GM21526 (cell line): ENCODE data around the gene SLC38A6.
A peak's percentile ranks its signal among the peaks of the same experiment; 100 is the strongest.

Experiments
- ATAC-seq: cut with Tn5 transposase; IDR thresholded peaks from one replicate; pipeline ENCODE4 v1.9.1; 2021; ENCODE audit warnings: moderate library complexity; ENCODE audit not compliant: unreplicated experiment, low FRiP score

Gene SLC38A6

DNA sequence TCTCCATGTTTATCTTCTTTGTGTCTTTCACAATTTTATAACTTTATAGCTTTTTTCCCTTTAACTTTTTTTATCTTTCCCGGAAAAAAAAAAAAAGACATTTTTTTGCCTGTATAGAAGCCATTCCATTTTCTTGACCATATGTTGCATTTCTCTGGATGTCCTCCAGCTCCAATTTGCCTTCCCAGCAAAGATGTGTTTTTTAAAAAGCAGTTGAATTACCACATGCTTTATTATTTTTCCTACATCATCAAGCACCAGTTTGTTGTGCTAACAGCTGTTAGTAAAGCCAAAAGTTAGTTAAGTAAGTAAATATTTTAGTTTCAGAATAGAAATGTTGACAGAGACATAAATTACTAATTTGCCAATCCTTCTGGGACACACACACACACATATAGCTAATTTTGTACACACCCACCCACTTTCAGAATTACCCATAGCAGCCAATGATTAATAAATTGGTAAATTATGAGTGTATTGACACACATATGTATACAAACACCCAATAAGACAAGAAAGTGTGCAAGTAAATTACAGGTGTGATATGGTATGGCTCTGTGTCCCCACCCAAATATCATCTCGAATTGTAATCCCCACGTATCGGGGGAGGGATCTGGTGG, 118.3 kb downstream of the SLC38A6 start:
- ATAC-seq: no peak

DNA sequence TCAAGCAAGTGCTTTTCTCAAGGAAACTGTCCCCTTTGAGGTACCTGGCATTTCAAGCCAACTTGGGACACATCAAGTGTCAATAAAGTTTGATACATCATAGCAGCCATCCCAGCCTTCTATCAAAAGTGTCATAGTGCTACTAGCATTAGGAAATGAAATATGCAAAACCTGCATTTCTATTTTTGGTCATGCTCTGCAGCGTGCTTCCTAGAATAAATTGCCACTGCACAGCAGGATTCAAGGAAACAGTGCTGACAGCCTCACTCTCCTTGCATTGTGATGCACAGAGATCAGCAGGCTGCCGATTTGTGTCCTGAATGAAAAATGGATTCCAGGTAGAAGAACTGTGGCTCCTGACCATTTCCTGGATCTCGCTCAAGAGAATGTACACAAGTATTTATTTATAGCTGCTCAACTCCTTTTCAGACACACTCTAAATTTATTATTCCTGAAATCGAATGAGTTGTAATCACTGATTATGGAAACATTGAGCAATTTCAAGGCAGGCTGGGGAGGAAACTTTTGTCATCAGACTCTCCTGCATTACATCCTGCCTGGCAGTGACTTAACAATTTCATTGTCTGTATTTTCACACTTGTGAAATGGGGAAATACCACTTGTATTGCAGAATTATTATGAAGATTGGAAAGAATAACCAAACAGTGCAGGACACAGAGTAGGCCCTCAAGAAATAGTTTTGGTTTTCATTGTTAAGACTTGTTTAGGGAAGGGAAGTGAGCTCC, 120.9 kb downstream of the SLC38A6 start:
- peak; percentile 17 for ATAC-seq
